Neural cell (in vitro differentiated cells): ENCODE results near the gene INPP5E. TPM values are rescaled to one million over a fixed set of nuclear protein-coding genes. Genes with fewer than 3 reads are reported as not detected.

ENCODE experiments used
- H2AFZ ChIP-seq: fragments of 200-600, 300-800 bp; sonication (generic), shearing (Covaris generic); 2 replicates; pipeline ENCODE4 v1.6.0; 2014; ENCODE audit warnings: low read depth, mild to moderate bottlenecking, antibody characterized with exemption, low read length, moderate library complexity
- H3F3A ChIP-seq: fragments of 200-600 bp; shearing (Covaris generic); 2 replicates; pipeline ENCODE4 v1.6.1; 2016; ENCODE audit warnings: mild to moderate bottlenecking, moderate library complexity, mixed read lengths, antibody characterized with exemption, low read length; ENCODE audit not compliant: insufficient read depth, poor library complexity, severe bottlenecking
- H3K27ac ChIP-seq: fragments of 200-600, 300-800 bp; sonication (generic), shearing (Covaris generic); 2 replicates; pipeline ENCODE4 v1.5.1; 2014; ENCODE audit warnings: mild to moderate bottlenecking, low read length, moderate library complexity
- H3K27me3 ChIP-seq: fragments of 300-800, 200-600 bp; sonication (generic), shearing (Covaris generic); 2 replicates; pipeline ENCODE4 v1.6.0; 2014; ENCODE audit warnings: mild to moderate bottlenecking, low read depth, low read length, moderate library complexity; ENCODE audit not compliant: insufficient read depth
- H3K36me3 ChIP-seq: fragments of 300-800, 200-600 bp; sonication (generic), shearing (Covaris generic); 2 replicates; pipeline ENCODE4 v1.5.1; 2014; ENCODE audit warnings: mild to moderate bottlenecking, antibody characterized with exemption, low read length, moderate library complexity; ENCODE audit not compliant: insufficient read depth
- H3K4me2 ChIP-seq: fragments of 300-800, 200-600 bp; sonication (generic), shearing (Covaris generic); 2 replicates; pipeline ENCODE4 v1.6.0; 2014; ENCODE audit warnings: mild to moderate bottlenecking, low read length
- H3K4me3 ChIP-seq: fragments of 300-800, 200-600 bp; sonication (generic), shearing (Covaris generic); 2 replicates; pipeline ENCODE4 v1.5.1; 2014; ENCODE audit warnings: mild to moderate bottlenecking, low read length, moderate library complexity
- H3K79me2 ChIP-seq: fragments of 200-600 bp; shearing (Covaris generic); replicated peaks from 2 replicates; pipeline ENCODE4 v1.6.0; 2014; ENCODE audit warnings: mild to moderate bottlenecking, low read length, moderate library complexity; ENCODE audit not compliant: insufficient read depth
- H3K9ac ChIP-seq: fragments of 300-800, 200-600 bp; sonication (generic), shearing (Covaris generic); 2 replicates; pipeline ENCODE4 v1.6.1; 2016; ENCODE audit warnings: mild to moderate bottlenecking, low read length, mixed read lengths
- H3K9me2 ChIP-seq: fragments of 200-600 bp; shearing (Covaris generic); 2 replicates; pipeline ENCODE4 v1.6.1; 2016; ENCODE audit warnings: mild to moderate bottlenecking, low read length, mixed read lengths; ENCODE audit not compliant: insufficient read depth
- H3K9me3 ChIP-seq: fragments of 200-600, 300-800 bp; sonication (generic), shearing (Covaris generic); 2 replicates; pipeline ENCODE4 v1.6.1; 2016; ENCODE audit warnings: mild to moderate bottlenecking, mixed run types, low read length, moderate library complexity, mixed read lengths
- H4K20me1 ChIP-seq: fragments of 200-600 bp; shearing (Covaris generic); 2 replicates; pipeline ENCODE4 v1.6.1; 2016; ENCODE audit warnings: mild to moderate bottlenecking, mixed run types; ENCODE audit not compliant: insufficient read depth
- CTCF ChIP-seq: fragments of 450-650 bp; IDR thresholded peaks from 2 replicates; pipeline ENCODE4 v1.5.1; 2014; ENCODE audit warnings: antibody characterized with exemption, mild to moderate bottlenecking, moderate library complexity; ENCODE audit not compliant: poor library complexity, severe bottlenecking
- EP300 ChIP-seq: fragments of 450-650 bp; conservative IDR thresholded peaks from 2 replicates; pipeline ENCODE4 v1.6.1; 2014; ENCODE audit warnings: antibody characterized with exemption, mild to moderate bottlenecking, moderate library complexity; ENCODE audit not compliant: poor library complexity, severe bottlenecking
- EZH2 ChIP-seq: fragments of 200-600, 300-800 bp; shearing (Covaris generic), sonication (generic); IDR thresholded peaks from 2 replicates; pipeline ENCODE4 v1.6.1; 2014; ENCODE audit warnings: antibody characterized with exemption, low read length, borderline replicate concordance, mild to moderate bottlenecking; ENCODE audit not compliant: insufficient read depth, poor library complexity, severe bottlenecking
- MXI1 ChIP-seq: fragments of 450-650 bp; conservative IDR thresholded peaks from 2 replicates; pipeline ENCODE4 v1.6.1; 2014; ENCODE audit warnings: antibody characterized with exemption, mild to moderate bottlenecking; ENCODE audit not compliant: poor library complexity, severe bottlenecking
- POLR2AphosphoS5 ChIP-seq: IDR thresholded peaks from 2 replicates; pipeline ENCODE4 v1.6.1; 2012
- RAD21 ChIP-seq: fragments of 450-650 bp; conservative IDR thresholded peaks from 2 replicates; pipeline ENCODE4 v1.6.1; 2014; ENCODE audit warnings: antibody characterized with exemption, mild to moderate bottlenecking, moderate library complexity
- REST ChIP-seq: IDR thresholded peaks from 2 replicates; pipeline ENCODE4 v1.6.1; 2012; ENCODE audit warnings: borderline replicate concordance
- SMC3 ChIP-seq: fragments of 450-650 bp; conservative IDR thresholded peaks from 2 replicates; pipeline ENCODE4 v1.6.1; 2014; ENCODE audit warnings: antibody characterized with exemption, mild to moderate bottlenecking, moderate library complexity; ENCODE audit not compliant: poor library complexity
- TAF1 ChIP-seq: IDR thresholded peaks from 2 replicates; pipeline ENCODE4 v1.6.1; 2012; ENCODE audit warnings: low read depth
- polyA plus RNA-seq: library from polyadenylated mRNA; depleted of rRNA; stranded (reverse); fragments of >200 nt; gene quantifications from 2 replicates; pipeline ENCODE4 v1.2.3, GENCODE V29; 2014

The INPP5E gene
- polyA plus RNA-seq, 1 donor from 2014 or later = 17.9 TPM

DNA sequence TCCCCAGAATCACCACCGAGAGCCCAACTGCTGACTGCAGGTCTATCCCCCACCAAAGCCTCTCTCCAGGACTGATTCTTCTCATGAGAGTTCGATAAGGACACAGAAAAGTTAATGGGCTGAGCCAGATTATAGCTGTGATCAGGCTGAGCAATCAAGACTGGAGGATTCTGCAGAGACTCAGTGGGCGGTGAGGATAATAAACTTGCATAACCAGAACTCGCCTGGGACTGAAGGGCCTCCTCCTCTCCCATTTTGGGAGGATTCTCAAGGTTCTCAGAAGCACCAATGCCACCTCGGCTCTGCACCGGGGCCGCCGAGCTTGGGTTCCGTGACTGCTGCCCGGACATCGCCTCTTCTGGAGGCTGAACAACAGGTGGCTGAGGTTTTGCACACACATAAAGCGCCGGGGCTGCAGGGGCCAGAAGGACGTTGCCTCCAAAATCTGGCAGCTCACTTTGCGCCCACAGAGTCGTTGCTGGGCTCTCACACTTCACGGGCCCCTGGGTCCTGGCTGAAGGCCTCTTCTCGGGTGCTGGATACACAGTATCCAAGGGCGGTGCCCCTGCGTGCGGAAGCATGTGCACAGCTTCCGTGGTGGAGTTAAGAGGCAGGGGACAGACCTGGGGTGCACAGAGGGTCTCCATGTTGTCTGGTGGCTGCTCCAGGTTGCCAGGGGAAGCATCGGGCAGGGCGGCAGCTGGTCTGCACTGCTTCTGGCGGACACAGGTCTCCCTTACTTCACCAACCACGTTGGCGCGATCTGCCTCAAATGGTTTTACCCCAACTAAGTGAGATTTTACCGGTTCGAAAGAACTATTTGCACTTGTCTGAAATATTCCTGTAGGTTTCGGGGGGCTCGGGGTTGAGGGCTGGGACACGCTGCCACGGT lies 35.6 kb upstream of the INPP5E start:
- Histone ChIP-seq H3K4me2 (no peak overlapping the region), H3K9me2 (no peaks in the 10 kb centered on the region), H3K4me3 (no peak overlapping the region), H3K27me3 (no peaks in the 10 kb centered on the region), H2AFZ (no peak overlapping the region), H3K9ac (no peak overlapping the region), H3K36me3 (no peaks in the 10 kb centered on the region), H3K27ac (no peak overlapping the region), H3F3A (no peaks in the 10 kb centered on the region), H3K9me3 (no peaks in the 10 kb centered on the region), H3K79me2 (peaks cover 33% of the 10 kb centered on the region), H4K20me1 (peaks cover 4% of the 10 kb centered on the region)
- TF ChIP-seq MXI1 (no peak), REST (no peak), POLR2AphosphoS5 (no peak), EP300 (no peak), RAD21 (no peak), SMC3 (no peak), TAF1 (no peak), EZH2 (no peak), CTCF (no peak)

GRCh38 chr9:136474021-136474640 lies 34.5 kb upstream of the INPP5E start:
- H3K4me2 ChIP-seq = no peak overlapping the region
- no peak overlapping the region for H3K27ac ChIP-seq
- H3K79me2 ChIP-seq = peaks cover 28% of the 10 kb centered on the region
- no peaks in the 10 kb centered on the region for H3F3A ChIP-seq
- H3K9me2 ChIP-seq = no peaks in the 10 kb centered on the region
- no peak for TF ChIP-seq REST
- no peak for TF ChIP-seq CTCF
- TF ChIP-seq RAD21 = no peak
- no peak for TF ChIP-seq MXI1
- TF ChIP-seq TAF1 = no peak
- H3K4me3 ChIP-seq = no peak overlapping the region
- no peaks in the 10 kb centered on the region for H3K27me3 ChIP-seq
- no peak overlapping the region for H2AFZ ChIP-seq
- no peaks in the 10 kb centered on the region for H3K36me3 ChIP-seq
- H3K9me3 ChIP-seq = no peaks in the 10 kb centered on the region
- H3K9ac ChIP-seq = no peak overlapping the region
- H4K20me1 ChIP-seq = peaks cover 7% of the 10 kb centered on the region
